GM19099 (cell line): Measurements from ENCODE around the gene BRD7.

ENCODE experiments used
- POLR2A ChIP-seq: IDR thresholded peaks from 3 replicates; pipeline ENCODE4 v1.6.1; 2011; ENCODE audit warnings: low read depth; ENCODE audit not compliant: insufficient read length; ENCODE audit errors: extremely low read depth

BRD7 gene

GRCh38 chr16:50354082-50354481 lies 14.7 kb downstream of the BRD7 start:
- no peak for TF ChIP-seq POLR2A

GRCh38 chr16:50351952-50352351 lies 16.8 kb downstream of the BRD7 start:
- TF ChIP-seq POLR2A = no peak

- TF ChIP-seq POLR2A = no peak
These were observed 17.7 kb downstream of the BRD7 start for GRCh38 chr16:50351116-50351515.

GRCh38 chr16:50340578-50340977 lies 28.2 kb downstream of the BRD7 start:
- TF ChIP-seq POLR2A = no peak

GRCh38 chr16:50338371-50339231 lies 30.2 kb downstream of the BRD7 start:
- TF ChIP-seq POLR2A = no peak

- no peak for TF ChIP-seq POLR2A
These were observed 31.9 kb downstream of the BRD7 start for GRCh38 chr16:50336884-50337283.

- no peak for TF ChIP-seq POLR2A
These were observed 33.4 kb downstream of the BRD7 start for GRCh38 chr16:50335196-50335958.

GRCh38 chr16:50334106-50334975 lies 34.4 kb downstream of the BRD7 start:
- TF ChIP-seq POLR2A = no peak

- TF ChIP-seq POLR2A = no peak
These were observed 36.2 kb downstream of the BRD7 start for GRCh38 chr16:50332599-50332998.

GRCh38 chr16:50331570-50331969 lies 37.2 kb downstream of the BRD7 start:
- TF ChIP-seq POLR2A = no peak

GRCh38 chr16:50329446-50330189 lies 39.2 kb downstream of the BRD7 start:
- TF ChIP-seq POLR2A = no peak

GRCh38 chr16:50326835-50327465 lies 41.8 kb downstream of the BRD7 start:
- no peak for TF ChIP-seq POLR2A

GRCh38 chr16:50326264-50326663 lies 42.5 kb downstream of the BRD7 start:
- TF ChIP-seq POLR2A = no peak

GRCh38 chr16:50324345-50324744 lies 44.4 kb downstream of the BRD7 start:
- no peak for TF ChIP-seq POLR2A
